ENCODE measurements around the gene IP6K2. TPM values are rescaled to one million over a fixed set of nuclear protein-coding genes. Genes with fewer than 3 reads are reported as not detected.

IP6K2 gene
- total and polyA plus RNA-seq, 10 of the 15 experiments (the other 5 are each of a cell fraction or from before 2014, with no cell fraction given), result 25.8 to 95.9 (median 69.0) TPM

GRCh38 chr3:48693826-48694225 is 23.2 kb downstream of the IP6K2 start (continued):
- TF ChIP-seq, protein P1, sequence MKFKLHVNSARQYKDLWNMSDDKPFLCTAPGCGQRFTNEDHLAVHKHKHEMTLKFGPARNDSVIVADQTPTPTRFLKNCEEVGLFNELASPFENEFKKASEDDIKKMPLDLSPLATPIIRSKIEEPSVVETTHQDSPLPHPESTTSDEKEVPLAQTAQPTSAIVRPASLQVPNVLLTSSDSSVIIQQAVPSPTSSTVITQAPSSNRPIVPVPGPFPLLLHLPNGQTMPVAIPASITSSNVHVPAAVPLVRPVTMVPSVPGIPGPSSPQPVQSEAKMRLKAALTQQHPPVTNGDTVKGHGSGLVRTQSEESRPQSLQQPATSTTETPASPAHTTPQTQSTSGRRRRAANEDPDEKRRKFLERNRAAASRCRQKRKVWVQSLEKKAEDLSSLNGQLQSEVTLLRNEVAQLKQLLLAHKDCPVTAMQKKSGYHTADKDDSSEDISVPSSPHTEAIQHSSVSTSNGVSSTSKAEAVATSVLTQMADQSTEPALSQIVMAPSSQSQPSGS (IDR thresholded peaks at IDR 0.05; ENCODE audit: low read length), result no peak
- TF ChIP-seq HDGF (IDR thresholded peaks at IDR 0.05), result no peak
- TF ChIP-seq ZNF274 (IDR thresholded peaks at IDR 0.05; ENCODE audit: insufficient read depth, insufficient read length), result no peak
- no peak for TF ChIP-seq LARP7 (IDR thresholded peaks at IDR 0.05)
- no peak for TF ChIP-seq SMAD5 (IDR thresholded peaks at IDR 0.05; ENCODE audit: low read depth)
- TF ChIP-seq, protein P2, sequence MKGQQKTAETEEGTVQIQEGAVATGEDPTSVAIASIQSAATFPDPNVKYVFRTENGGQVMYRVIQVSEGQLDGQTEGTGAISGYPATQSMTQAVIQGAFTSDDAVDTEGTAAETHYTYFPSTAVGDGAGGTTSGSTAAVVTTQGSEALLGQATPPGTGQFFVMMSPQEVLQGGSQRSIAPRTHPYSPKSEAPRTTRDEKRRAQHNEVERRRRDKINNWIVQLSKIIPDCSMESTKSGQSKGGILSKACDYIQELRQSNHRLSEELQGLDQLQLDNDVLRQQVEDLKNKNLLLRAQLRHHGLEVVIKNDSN (IDR thresholded peaks at IDR 0.05; ENCODE audit: borderline replicate concordance, extremely low read length, insufficient read depth, low read depth, low read length), result no peak
- no peak for TF ChIP-seq EED (IDR thresholded peaks at IDR 0.05; ENCODE audit: low read depth)
- TF ChIP-seq ZBED1 (IDR thresholded peaks at IDR 0.05; ENCODE audit: borderline replicate concordance), result no peak
- no peak for TF ChIP-seq E2F8 (IDR thresholded peaks at IDR 0.05; ENCODE audit: low read depth, partially characterized antibody)

Data from GM12878 (cell line).